Bronchial epithelial cell (primary cell): ENCODE results near the gene CCNB3. TPM values are rescaled to one million over a fixed set of nuclear protein-coding genes. Genes with fewer than 3 reads are reported as not detected.

Experiments
- DNase-seq: peaks from one replicate; pipeline ENCODE4 v3.0.0-alpha.2; 2010; ENCODE audit warnings: low read depth
- FAIRE-seq: peaks from 2 replicates; lab custom pipeline; 2011; peaks lifted over from hg19 to GRCh38; lab: Jason Lieb, UNC
- H3K27me3 ChIP-seq: 2 replicates; pipeline ENCODE4 v1.5.1; 2011; ENCODE audit warnings: low read length; ENCODE audit not compliant: control insufficient read depth, insufficient read depth
- H3K36me3 ChIP-seq: 2 replicates; pipeline ENCODE4 v1.5.1; 2011; ENCODE audit warnings: low read length; ENCODE audit not compliant: control insufficient read depth, insufficient read depth
- H3K4me3 ChIP-seq: 2 replicates; pipeline ENCODE4 v1.5.1; 2011; ENCODE audit warnings: mild to moderate bottlenecking, low read depth, low read length, control low read depth
- total RNA-seq: library from RNA; depleted of rRNA; stranded (reverse); fragments of >200 nt; gene quantifications from 2 replicates; pipeline ENCODE4 v1.2.1, GENCODE V29; 2014
- TF ChIP-seq, protein P1 (sequence below): IDR thresholded peaks from 2 replicates; pipeline ENCODE4 v1.5.1; 2011; ENCODE audit warnings: mild to moderate bottlenecking, moderate library complexity, low read length, control low read depth, inconsistent platforms; ENCODE audit not compliant: insufficient read depth, severe bottlenecking

CCNB3 gene
- total RNA-seq, 1 donor from 2014 or later, result under 0.01 TPM

GRCh38 chrX:50372966-50373365 lies 168.4 kb downstream of the CCNB3 start:
- no peak for FAIRE-seq
- Histone ChIP-seq H3K36me3 (no peaks in the 10 kb centered on the region), H3K4me3 (no peak overlapping the region), H3K27me3 (no peaks in the 10 kb centered on the region)
- TF ChIP-seq, protein P1, sequence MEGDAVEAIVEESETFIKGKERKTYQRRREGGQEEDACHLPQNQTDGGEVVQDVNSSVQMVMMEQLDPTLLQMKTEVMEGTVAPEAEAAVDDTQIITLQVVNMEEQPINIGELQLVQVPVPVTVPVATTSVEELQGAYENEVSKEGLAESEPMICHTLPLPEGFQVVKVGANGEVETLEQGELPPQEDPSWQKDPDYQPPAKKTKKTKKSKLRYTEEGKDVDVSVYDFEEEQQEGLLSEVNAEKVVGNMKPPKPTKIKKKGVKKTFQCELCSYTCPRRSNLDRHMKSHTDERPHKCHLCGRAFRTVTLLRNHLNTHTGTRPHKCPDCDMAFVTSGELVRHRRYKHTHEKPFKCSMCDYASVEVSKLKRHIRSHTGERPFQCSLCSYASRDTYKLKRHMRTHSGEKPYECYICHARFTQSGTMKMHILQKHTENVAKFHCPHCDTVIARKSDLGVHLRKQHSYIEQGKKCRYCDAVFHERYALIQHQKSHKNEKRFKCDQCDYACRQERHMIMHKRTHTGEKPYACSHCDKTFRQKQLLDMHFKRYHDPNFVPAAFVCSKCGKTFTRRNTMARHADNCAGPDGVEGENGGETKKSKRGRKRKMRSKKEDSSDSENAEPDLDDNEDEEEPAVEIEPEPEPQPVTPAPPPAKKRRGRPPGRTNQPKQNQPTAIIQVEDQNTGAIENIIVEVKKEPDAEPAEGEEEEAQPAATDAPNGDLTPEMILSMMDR, result no peak
- no peak for DNase-seq

DNA sequence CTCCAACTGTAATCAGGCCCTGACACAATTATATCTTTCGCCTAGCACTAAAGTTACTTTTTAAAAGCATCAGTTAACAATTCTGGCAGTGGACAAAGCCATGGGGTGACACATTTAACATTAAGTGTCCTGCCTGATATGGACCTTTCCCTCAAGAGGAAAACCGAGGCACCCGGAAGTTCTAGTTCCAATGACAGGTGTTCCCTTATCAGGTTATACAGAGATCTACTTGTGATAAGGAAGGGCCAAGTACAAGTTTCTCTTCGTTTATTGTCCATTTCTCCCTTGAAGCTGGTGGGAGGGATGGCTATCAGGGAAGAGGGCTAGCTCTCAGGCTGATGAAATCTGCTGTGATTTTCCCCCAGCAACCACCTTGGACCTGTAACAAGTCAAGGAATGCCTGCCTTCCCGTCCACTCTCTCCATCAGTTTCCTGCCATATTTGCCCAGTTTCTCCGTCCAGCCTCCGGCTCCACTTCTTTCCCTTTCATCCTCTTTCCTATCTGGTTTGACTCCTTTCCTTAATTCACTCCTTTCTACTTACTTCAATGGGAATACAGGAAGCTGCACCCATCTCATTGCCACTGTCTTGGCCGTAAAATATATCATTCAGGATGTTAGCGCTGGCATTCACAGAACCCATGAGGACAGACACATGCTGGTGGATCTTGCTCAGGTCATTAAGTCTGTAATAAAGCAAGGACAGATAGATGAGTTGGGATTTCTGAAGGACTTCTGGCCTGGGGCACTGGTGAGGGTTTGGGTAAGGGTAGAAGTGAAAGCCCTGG lies 171.1 kb downstream of the CCNB3 start:
- FAIRE-seq, result no peak
- Histone ChIP-seq H3K4me3 (no peak overlapping the region), H3K36me3 (no peaks in the 10 kb centered on the region), H3K27me3 (no peaks in the 10 kb centered on the region)
- no peak for DNase-seq
- TF ChIP-seq, protein P1, result no peak

GRCh38 chrX:50381729-50382415 lies 177.3 kb downstream of the CCNB3 start:
- TF ChIP-seq, protein P1, result no peak
- Histone ChIP-seq H3K27me3 (no peaks in the 10 kb centered on the region), H3K4me3 (no peak overlapping the region), H3K36me3 (no peaks in the 10 kb centered on the region)
- FAIRE-seq (no peak), DNase-seq (no peak)

DNA sequence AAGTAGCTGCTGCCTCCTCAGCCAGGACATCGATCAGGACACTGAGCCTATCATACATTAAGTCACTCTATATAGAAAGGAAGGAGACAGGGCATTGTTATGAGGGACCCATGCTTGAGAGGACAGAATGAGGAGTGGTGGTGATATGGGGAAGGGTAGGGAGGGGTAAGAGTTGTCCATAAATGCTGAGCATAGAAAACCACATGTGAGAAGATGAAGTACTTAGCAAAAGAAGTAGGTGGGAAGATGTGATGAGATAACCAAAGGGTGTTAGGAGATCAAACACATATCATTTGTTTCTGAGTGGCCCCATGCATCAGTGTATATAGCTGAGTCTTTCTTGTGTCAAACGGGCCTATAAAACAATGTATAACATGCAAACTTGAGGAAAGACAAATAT lies 182.0 kb downstream of the CCNB3 start:
- Histone ChIP-seq H3K4me3 (no peak overlapping the region), H3K36me3 (no peaks in the 10 kb centered on the region), H3K27me3 (no peaks in the 10 kb centered on the region)
- FAIRE-seq (no peak), DNase-seq (no peak)
- TF ChIP-seq, protein P1, result no peak

GRCh38 chrX:50393902-50394301 lies 189.3 kb downstream of the CCNB3 start:
- TF ChIP-seq, protein P1, result no peak
- no peak for DNase-seq
- Histone ChIP-seq H3K27me3 (no peaks in the 10 kb centered on the region), H3K4me3 (no peak overlapping the region), H3K36me3 (no peaks in the 10 kb centered on the region)
- FAIRE-seq, result no peak

Other genes starting within 250 kb of the CCNB3 start
- gene AKAP4, start 3.8 kb upstream of the CCNB3 start, total RNA-seq, result not detected in 2 replicates